ENCODE results near the gene ZDHHC12.

DNA sequence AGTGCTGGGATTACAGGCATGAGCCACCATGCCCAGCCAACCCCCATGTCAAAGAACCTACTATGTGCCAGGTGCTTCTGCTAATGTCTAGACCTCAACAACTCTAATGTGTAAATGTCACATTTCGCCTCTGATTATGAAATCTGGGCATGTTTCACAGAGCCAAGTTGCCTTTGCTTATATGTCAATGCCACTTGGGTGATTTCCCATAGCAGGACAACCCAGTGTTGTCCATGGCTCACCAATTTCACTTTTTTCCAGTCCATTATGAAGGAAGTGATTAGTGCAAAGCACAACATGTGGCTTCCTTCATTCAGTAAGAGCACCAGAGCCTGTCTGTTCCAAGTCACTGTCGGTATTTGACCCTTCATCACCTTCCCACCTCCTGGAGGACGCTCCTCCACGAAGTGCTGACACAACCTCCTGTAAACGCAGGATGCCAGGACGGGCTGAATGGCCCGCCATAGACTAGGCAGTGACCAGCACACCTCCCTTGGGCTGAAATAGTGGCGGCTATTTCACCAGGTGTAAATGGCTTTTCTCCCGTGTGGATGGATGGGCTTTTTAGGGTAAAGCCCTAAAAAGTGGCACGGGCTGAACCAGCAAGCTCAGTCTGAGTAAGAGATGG is 22.6 kb downstream of the ZDHHC12 start:
- no peak for TF ChIP-seq EZH2phosphoT487 (IDR thresholded peaks at IDR 0.05; ENCODE audit: insufficient read depth, low read depth)
- no peak for TF ChIP-seq EZH2 (IDR thresholded peaks at IDR 0.05; ENCODE audit: insufficient read depth, poor library complexity, severe bottlenecking)

Data from GM23248 (cell line).